GM23338 (cell line): Measurements from ENCODE around the gene THRB. TPM values are rescaled to one million over a fixed set of nuclear protein-coding genes. Genes with fewer than 3 reads are reported as not detected.

ENCODE experiments used
- ATAC-seq: fragments of 200-7000 bp; cut with Tn5 transposase; 3 replicates; pipeline ENCODE4 v1.9.1; 2020
- DNase-seq: peaks from one replicate; pipeline ENCODE4 v3.0.0-alpha.2; 2015; ENCODE audit warnings: low spot score
- H2AFZ ChIP-seq: fragments of 200-600 bp; sonication (generic); 2 replicates; pipeline ENCODE4 v1.8.0; 2016; ENCODE audit warnings: antibody characterized with exemption, mild to moderate bottlenecking, moderate library complexity
- H3F3A ChIP-seq: fragments of 200-600 bp; sonication (generic); replicated peaks from 2 replicates; pipeline ENCODE4 v1.8.0; 2017; ENCODE audit warnings: antibody characterized with exemption, mixed run types, low read depth
- H3K27ac ChIP-seq: fragments of 200-600 bp; sonication (generic); 2 replicates; pipeline ENCODE4 v1.6.1; 2016; ENCODE audit warnings: low read depth
- H3K27me3 ChIP-seq: fragments of 200-600 bp; sonication (generic); 2 replicates; pipeline ENCODE4 v1.8.0; 2016; ENCODE audit warnings: mild to moderate bottlenecking, mixed run types, moderate library complexity; ENCODE audit not compliant: insufficient read depth
- H3K36me3 ChIP-seq: fragments of 200-600 bp; sonication (generic); 2 replicates; pipeline ENCODE4 v1.8.0; 2016; ENCODE audit warnings: mild to moderate bottlenecking; ENCODE audit not compliant: insufficient read depth
- H3K4me1 ChIP-seq: fragments of 200-600 bp; sonication (generic); 2 replicates; pipeline ENCODE4 v1.8.0; 2016; ENCODE audit warnings: mild to moderate bottlenecking, moderate library complexity; ENCODE audit not compliant: insufficient read depth
- H3K4me2 ChIP-seq: fragments of 200-600 bp; sonication (generic); 2 replicates; pipeline ENCODE4 v1.7.1; 2017; ENCODE audit warnings: mixed run types
- H3K4me3 ChIP-seq: fragments of 200-600 bp; sonication (generic); 2 replicates; pipeline ENCODE4 v1.6.1; 2016; ENCODE audit warnings: mixed run types
- H3K79me2 ChIP-seq: fragments of 200-600 bp; sonication (generic); replicated peaks from 2 replicates; pipeline ENCODE4 v1.8.0; 2017; ENCODE audit warnings: mild to moderate bottlenecking; ENCODE audit not compliant: insufficient read depth
- H3K9me2 ChIP-seq: fragments of 200-600 bp; sonication (generic); 2 replicates; pipeline ENCODE4 v1.8.0; 2017; ENCODE audit not compliant: insufficient read depth
- H4K20me1 ChIP-seq: fragments of 200-600 bp; sonication (generic); replicated peaks from 2 replicates; pipeline ENCODE4 v1.8.0; 2017; ENCODE audit warnings: mild to moderate bottlenecking; ENCODE audit not compliant: insufficient read depth
- H3K27ac Mint-ChIP-seq: 2 replicates; pipeline ENCODE4 v1.8.0; 2020; ENCODE audit warnings: inconsistent platforms, mild to moderate bottlenecking, moderate library complexity, mixed read lengths
- H3K27me3 Mint-ChIP-seq: 3 replicates; pipeline ENCODE4 v1.8.0; 2022; ENCODE audit warnings: low read depth, mild to moderate bottlenecking, moderate library complexity, mixed read lengths, inconsistent platforms; ENCODE audit not compliant: insufficient read depth, poor library complexity
- H3K36me3 Mint-ChIP-seq: 3 replicates; pipeline ENCODE4 v1.8.0; 2021; ENCODE audit warnings: low read depth, mild to moderate bottlenecking, inconsistent platforms, moderate library complexity, mixed read lengths
- H3K4me1 Mint-ChIP-seq: 3 replicates; pipeline ENCODE4 v1.8.0; 2020; ENCODE audit warnings: mild to moderate bottlenecking, inconsistent platforms, mixed read lengths
- H3K4me3 Mint-ChIP-seq: 3 replicates; pipeline ENCODE4 v1.8.0; 2021; ENCODE audit warnings: moderate library complexity, mild to moderate bottlenecking, inconsistent platforms, mixed read lengths
- H3K9me3 Mint-ChIP-seq: 3 replicates; pipeline ENCODE4 v1.8.0; 2020; ENCODE audit warnings: moderate library complexity, mild to moderate bottlenecking, inconsistent platforms, mixed read lengths
- CREB1 ChIP-seq: fragments of 250-450 bp; sonication (Bioruptor Pico); IDR thresholded peaks from 2 replicates; pipeline ENCODE4 v1.5.0; 2020; ENCODE audit warnings: low read depth, mild to moderate bottlenecking, moderate library complexity
- CTCF ChIP-seq, 2 experiments: fragments of 200-600 bp in 1 of 2; sonication (generic) in 1 of 2; conservative IDR thresholded peaks; 2 replicates each; pipeline versions ENCODE4 v1.5.1 to v1.6.1; 2016 to 2017; ENCODE audit warnings: antibody characterized with exemption in 2 of 2, low read depth in 2 of 2, mild to moderate bottlenecking in 2 of 2, moderate library complexity in 1 of 2
- ETS1 ChIP-seq: IDR thresholded peaks from 2 replicates; pipeline ENCODE4 v1.6.1; 2016; ENCODE audit warnings: antibody characterized with exemption
- EZH2 ChIP-seq: fragments of 200-600 bp; sonication (generic); IDR thresholded peaks from one replicate; pipeline ENCODE4 v1.8.0; 2017; ENCODE audit warnings: antibody characterized with exemption, mild to moderate bottlenecking, low read depth; ENCODE audit not compliant: unreplicated experiment
- EZH2phosphoT487 ChIP-seq: fragments of 200-600 bp; sonication (generic); IDR thresholded peaks from one replicate; pipeline ENCODE4 v1.8.1; 2018; ENCODE audit warnings: antibody characterized with exemption; ENCODE audit not compliant: unreplicated experiment
- JUNB ChIP-seq: IDR thresholded peaks from one replicate; pipeline ENCODE4 v1.6.1; 2016; ENCODE audit warnings: antibody characterized with exemption; ENCODE audit not compliant: unreplicated experiment
- NANOG ChIP-seq: IDR thresholded peaks from 2 replicates; pipeline ENCODE4 v1.6.1; 2016; ENCODE audit warnings: antibody characterized with exemption, borderline replicate concordance
- POLR2AphosphoS5 ChIP-seq: IDR thresholded peaks from 2 replicates; pipeline ENCODE4 v1.6.1; 2016; ENCODE audit warnings: antibody characterized with exemption, low read depth
- REST ChIP-seq: IDR thresholded peaks from one replicate; pipeline ENCODE4 v1.6.1; 2018; ENCODE audit warnings: antibody characterized with exemption; ENCODE audit not compliant: unreplicated experiment
- STAT1 ChIP-seq: IDR thresholded peaks from one replicate; pipeline ENCODE4 v1.6.1; 2016; ENCODE audit warnings: antibody characterized with exemption; ENCODE audit not compliant: unreplicated experiment
- ZNF114 ChIP-seq: fragments of 250-450 bp; sonication (Bioruptor Pico); IDR thresholded peaks from 2 replicates; pipeline ENCODE4 v1.5.0; 2020; ENCODE audit warnings: mild to moderate bottlenecking, moderate library complexity
- ZNF331 ChIP-seq: fragments of 250-450 bp; sonication (Bioruptor Pico); IDR thresholded peaks from 2 replicates; pipeline ENCODE4 v1.5.0; 2020; ENCODE audit warnings: low read depth, mild to moderate bottlenecking, moderate library complexity
- ZNF462 ChIP-seq: fragments of 250-450 bp; sonication (Bioruptor Pico); IDR thresholded peaks from 2 replicates; pipeline ENCODE4 v1.5.0; 2020; ENCODE audit warnings: mild to moderate bottlenecking, moderate library complexity
- polyA plus RNA-seq: library from polyadenylated mRNA; unstranded; fragments of >200 nt; fragmentation: Nextera tagmentation; extraction: Ambion mirVana; gene quantifications from 2 replicates; pipeline ENCODE4 v1.2.1, GENCODE V29; 2016
- total RNA-seq: library from RNA; depleted of rRNA; stranded (reverse); fragments of >200 nt; shearing (Covaris generic); gene quantifications from 2 replicates; pipeline ENCODE4 v1.2.3, GENCODE V29; 2014

Gene THRB
- total and polyA plus RNA-seq, 2 experiments from 2014 or later, result 1.7 to 3.2 TPM

- DNase-seq (no peak), ATAC-seq (no peak)
- Histone ChIP-seq H3K9me2 (no peaks in the 10 kb centered on the region), H3K27me3 (no peaks in the 10 kb centered on the region), H3K4me1 (no peaks in the 10 kb centered on the region), H2AFZ (no peak overlapping the region), H3K36me3 (no peaks in the 10 kb centered on the region), H4K20me1 (no peaks in the 10 kb centered on the region), H3F3A (no peaks in the 10 kb centered on the region), H3K4me3 (no peak overlapping the region), H3K79me2 (no peaks in the 10 kb centered on the region), H3K27ac (no peak overlapping the region), H3K4me2 (no peak overlapping the region)
- H3K27ac Mint-ChIP-seq, result no peak overlapping the region
- TF ChIP-seq CTCF (conservative IDR thresholded peaks at IDR 0.05; ENCODE audit: low read depth in 2 of 2) (no peak), POLR2AphosphoS5 (no peak), ETS1 (no peak), ZNF114 (CRISPR knock-in tag) (no peak), ZNF462 (no peak), JUNB (no peak), REST (no peak), CREB1 (CRISPR knock-in tag) (no peak), ZNF331 (CRISPR knock-in tag) (no peak), NANOG (no peak), EZH2 (no peak), EZH2phosphoT487 (no peak), STAT1 (no peak)
- H3K36me3 Mint-ChIP-seq, result peaks cover 4% of the 10 kb centered on the region; the same call in 1 of the 3 replicates
- H3K4me1 Mint-ChIP-seq, result no peaks in the 10 kb centered on the region
- H3K27me3 Mint-ChIP-seq, result no peaks in the 10 kb centered on the region
- no peak overlapping the region for H3K4me3 Mint-ChIP-seq
- peaks cover 5% of the 10 kb centered on the region; the same call in 2 of the 3 replicates for H3K9me3 Mint-ChIP-seq
Observed at GRCh38 chr3:24263069-24263668, 231.5 kb downstream of the THRB start.
